H1 (cell line): ENCODE results near the gene CEP95.

Experiments used
- BACH1 ChIP-seq: IDR thresholded peaks from 2 replicates; pipeline ENCODE4 v1.6.1; 2012; ENCODE audit warnings: low read length, improper control_type of control experiment
- E2F6 ChIP-seq: IDR thresholded peaks from 2 replicates; pipeline ENCODE4 v1.6.1; 2012; ENCODE audit warnings: inconsistent platforms
- EZH2 ChIP-seq: fragments of 200-600 bp; sonication (generic); IDR thresholded peaks from 2 replicates; pipeline ENCODE4 v1.7.1; 2012; ENCODE audit warnings: low read depth, mild to moderate bottlenecking, moderate library complexity, low read length, inconsistent platforms; ENCODE audit not compliant: severe bottlenecking
- FOSL1 ChIP-seq: IDR thresholded peaks from 2 replicates; pipeline ENCODE4 v1.6.1; 2011; ENCODE audit warnings: mild to moderate bottlenecking, low read depth, low read length, moderate library complexity; ENCODE audit not compliant: insufficient read depth
- KDM5A ChIP-seq: fragments of 200-600 bp; IDR thresholded peaks from 2 replicates; pipeline ENCODE4 v1.7.1; 2012; ENCODE audit warnings: mild to moderate bottlenecking, low read length, inconsistent platforms, mixed read lengths
- POLR2A ChIP-seq, 2 experiments: IDR thresholded peaks; 1 replicate in 1 of 2; 2 replicates in 1 of 2; pipeline ENCODE4 v1.6.1; 2011; ENCODE audit warnings: low read depth in 2 of 2, low read length in 2 of 2, mild to moderate bottlenecking in 2 of 2; ENCODE audit errors: control extremely low read depth in 1 of 2
- RFX5 ChIP-seq: IDR thresholded peaks from 2 replicates; pipeline ENCODE4 v1.6.1; 2011; ENCODE audit warnings: low read depth, low read length, improper control_type of control experiment, borderline replicate concordance
- RNF2 ChIP-seq: fragments of 200-900, 300-1000 bp; sonication (generic); IDR thresholded peaks from 2 replicates; pipeline ENCODE4 v1.7.1; 2016; ENCODE audit warnings: borderline replicate concordance, low read depth, mild to moderate bottlenecking, antibody characterized with exemption, low read length; ENCODE audit not compliant: poor library complexity, severe bottlenecking; ENCODE audit errors: missing control alignments
- RXRA ChIP-seq: IDR thresholded peaks from 2 replicates; pipeline ENCODE4 v1.6.1; 2011; ENCODE audit warnings: low read depth, mild to moderate bottlenecking, low read length, moderate library complexity; ENCODE audit not compliant: insufficient read depth
- TAF7 ChIP-seq: optimal IDR thresholded peaks from 2 replicates; pipeline ENCODE3; 2011; ENCODE audit warnings: low read depth, mild to moderate bottlenecking, inconsistent platforms, low read length, moderate library complexity, borderline replicate concordance
- YY1 ChIP-seq: IDR thresholded peaks from 2 replicates; pipeline ENCODE4 v1.6.1; 2011; ENCODE audit warnings: low read depth, mild to moderate bottlenecking, low read length
- TF ChIP-seq, protein P1 (sequence below), 3 experiments: IDR thresholded peaks; 1 replicate in 2 of 3; 2 replicates in 1 of 3; pipeline versions ENCODE4 v1.5.1 to v1.6.1; 2011; ENCODE audit warnings: low read length in 3 of 3, mild to moderate bottlenecking in 3 of 3, inconsistent platforms in 2 of 3, low read depth in 1 of 3, moderate library complexity in 1 of 3; ENCODE audit not compliant: insufficient read depth in 1 of 3; ENCODE audit errors: control extremely low read depth in 1 of 3
- TF ChIP-seq, protein P2 (sequence below): IDR thresholded peaks from 2 replicates; pipeline ENCODE4 v1.6.1; 2012; ENCODE audit warnings: low read length, inconsistent platforms

DNA sequence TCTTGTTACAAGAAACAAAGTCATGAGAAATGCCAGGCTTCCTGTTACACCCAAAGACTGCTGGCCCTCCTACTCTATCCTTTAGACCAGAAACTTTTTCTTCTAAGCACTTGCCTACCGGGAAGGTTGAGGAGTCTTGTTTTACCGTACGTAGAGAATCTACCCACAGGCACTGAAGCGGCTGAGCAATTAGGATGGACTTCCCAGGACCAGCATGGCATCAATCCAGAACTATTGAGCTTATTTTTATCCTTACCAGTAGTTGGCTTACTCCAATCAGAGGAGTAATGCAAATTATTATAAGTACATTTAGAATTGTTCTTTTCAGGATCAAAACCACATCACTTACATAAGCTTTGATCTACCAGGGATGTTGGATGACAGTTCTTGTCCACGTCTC lies 25.6 kb downstream of the CEP95 start:
- TF ChIP-seq, protein P1, sequence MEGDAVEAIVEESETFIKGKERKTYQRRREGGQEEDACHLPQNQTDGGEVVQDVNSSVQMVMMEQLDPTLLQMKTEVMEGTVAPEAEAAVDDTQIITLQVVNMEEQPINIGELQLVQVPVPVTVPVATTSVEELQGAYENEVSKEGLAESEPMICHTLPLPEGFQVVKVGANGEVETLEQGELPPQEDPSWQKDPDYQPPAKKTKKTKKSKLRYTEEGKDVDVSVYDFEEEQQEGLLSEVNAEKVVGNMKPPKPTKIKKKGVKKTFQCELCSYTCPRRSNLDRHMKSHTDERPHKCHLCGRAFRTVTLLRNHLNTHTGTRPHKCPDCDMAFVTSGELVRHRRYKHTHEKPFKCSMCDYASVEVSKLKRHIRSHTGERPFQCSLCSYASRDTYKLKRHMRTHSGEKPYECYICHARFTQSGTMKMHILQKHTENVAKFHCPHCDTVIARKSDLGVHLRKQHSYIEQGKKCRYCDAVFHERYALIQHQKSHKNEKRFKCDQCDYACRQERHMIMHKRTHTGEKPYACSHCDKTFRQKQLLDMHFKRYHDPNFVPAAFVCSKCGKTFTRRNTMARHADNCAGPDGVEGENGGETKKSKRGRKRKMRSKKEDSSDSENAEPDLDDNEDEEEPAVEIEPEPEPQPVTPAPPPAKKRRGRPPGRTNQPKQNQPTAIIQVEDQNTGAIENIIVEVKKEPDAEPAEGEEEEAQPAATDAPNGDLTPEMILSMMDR (IDR thresholded peaks at IDR 0.05; ENCODE audit: control extremely low read depth in 1 of 3, insufficient read depth in 1 of 3, low read depth in 1 of 3, low read length in 3 of 3), result no peak
- TF ChIP-seq POLR2A (IDR thresholded peaks at IDR 0.05; ENCODE audit: control extremely low read depth in 1 of 2, low read depth in 2 of 2, low read length in 2 of 2), result no peak
- no peak for TF ChIP-seq YY1
- TF ChIP-seq E2F6, result no peak
- no peak for TF ChIP-seq RNF2
- TF ChIP-seq BACH1, result no peak
- no peak for TF ChIP-seq FOSL1
- TF ChIP-seq RFX5, result no peak
- TF ChIP-seq, protein P2, sequence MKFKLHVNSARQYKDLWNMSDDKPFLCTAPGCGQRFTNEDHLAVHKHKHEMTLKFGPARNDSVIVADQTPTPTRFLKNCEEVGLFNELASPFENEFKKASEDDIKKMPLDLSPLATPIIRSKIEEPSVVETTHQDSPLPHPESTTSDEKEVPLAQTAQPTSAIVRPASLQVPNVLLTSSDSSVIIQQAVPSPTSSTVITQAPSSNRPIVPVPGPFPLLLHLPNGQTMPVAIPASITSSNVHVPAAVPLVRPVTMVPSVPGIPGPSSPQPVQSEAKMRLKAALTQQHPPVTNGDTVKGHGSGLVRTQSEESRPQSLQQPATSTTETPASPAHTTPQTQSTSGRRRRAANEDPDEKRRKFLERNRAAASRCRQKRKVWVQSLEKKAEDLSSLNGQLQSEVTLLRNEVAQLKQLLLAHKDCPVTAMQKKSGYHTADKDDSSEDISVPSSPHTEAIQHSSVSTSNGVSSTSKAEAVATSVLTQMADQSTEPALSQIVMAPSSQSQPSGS, result no peak
- TF ChIP-seq RXRA, result no peak
- TF ChIP-seq KDM5A, result no peak
- no peak for TF ChIP-seq TAF7
- TF ChIP-seq EZH2, result no peak
